Bronchial epithelial cell (primary cell): ENCODE data around the gene MACC1. TPM values are rescaled to one million over a fixed set of nuclear protein-coding genes. Genes with fewer than 3 reads are reported as not detected.
A peak's percentile ranks its signal among the peaks of the same experiment; 100 is the strongest.

ENCODE experiments used
- DNase-seq: peaks from one replicate; pipeline ENCODE4 v3.0.0-alpha.2; 2010; ENCODE audit warnings: low read depth
- FAIRE-seq: peaks from 2 replicates; lab custom pipeline; 2011; peaks lifted over from hg19 to GRCh38; lab: Jason Lieb, UNC
- H3K27me3 ChIP-seq: 2 replicates; pipeline ENCODE4 v1.5.1; 2011; ENCODE audit warnings: low read length; ENCODE audit not compliant: control insufficient read depth, insufficient read depth
- H3K36me3 ChIP-seq: 2 replicates; pipeline ENCODE4 v1.5.1; 2011; ENCODE audit warnings: low read length; ENCODE audit not compliant: control insufficient read depth, insufficient read depth
- H3K4me3 ChIP-seq: 2 replicates; pipeline ENCODE4 v1.5.1; 2011; ENCODE audit warnings: mild to moderate bottlenecking, low read depth, low read length, control low read depth
- CTCF ChIP-seq: IDR thresholded peaks from 2 replicates; pipeline ENCODE4 v1.5.1; 2011; ENCODE audit warnings: mild to moderate bottlenecking, moderate library complexity, low read length, control low read depth, inconsistent platforms; ENCODE audit not compliant: insufficient read depth, severe bottlenecking
- total RNA-seq: library from RNA; depleted of rRNA; stranded (reverse); fragments of >200 nt; gene quantifications from 2 replicates; pipeline ENCODE4 v1.2.1, GENCODE V29; 2014

The MACC1 gene
- total RNA-seq, 1 donor from 2014 or later: 15.5 TPM

- H3K4me3 ChIP-seq: no peak overlapping the region
- DNase-seq: no peak
- no peaks in the 10 kb centered on the region for H3K36me3 ChIP-seq
- FAIRE-seq: no peak
- H3K27me3 ChIP-seq: no peaks in the 10 kb centered on the region
- TF ChIP-seq CTCF: no peak
Observed at GRCh38 chr7:20222219-20222828, 5.1 kb upstream of the MACC1 start.

GRCh38 chr7:20220921-20221547 is 3.9 kb upstream of the MACC1 start:
- DNase-seq (peak; percentile 39), FAIRE-seq (no peak)
- TF ChIP-seq CTCF: no peak
- H3K27me3 ChIP-seq: no peaks in the 10 kb centered on the region
- no peaks in the 10 kb centered on the region for H3K36me3 ChIP-seq
- H3K4me3 ChIP-seq: no peak overlapping the region

GRCh38 chr7:20220293-20220761 is 3.1 kb upstream of the MACC1 start:
- DNase-seq: no peak

GRCh38 chr7:20219446-20220292 is 2.5 kb upstream of the MACC1 start:
- FAIRE-seq (peak; percentile 90), DNase-seq (peak; percentile 90)
- no peak for TF ChIP-seq CTCF
- Histone ChIP-seq H3K4me3 (no peak overlapping the region), H3K36me3 (no peaks in the 10 kb centered on the region), H3K27me3 (no peaks in the 10 kb centered on the region)

More at GRCh38 chr7:20220293-20220761, 3.1 kb upstream of the MACC1 start:
- no peaks in the 10 kb centered on the region for H3K36me3 ChIP-seq
- FAIRE-seq: no peak
- no peak for TF ChIP-seq CTCF
- H3K4me3 ChIP-seq: no peak overlapping the region
- no peaks in the 10 kb centered on the region for H3K27me3 ChIP-seq

- TF ChIP-seq CTCF: no peak
- FAIRE-seq: no peak
Observed at GRCh38 chr7:20219062-20219445, 1.9 kb upstream of the MACC1 start.

More at GRCh38 chr7:20219062-20219445, 1.9 kb upstream of the MACC1 start:
- Histone ChIP-seq H3K4me3 (no peak overlapping the region), H3K36me3 (no peaks in the 10 kb centered on the region), H3K27me3 (no peaks in the 10 kb centered on the region)
- DNase-seq: no peak
